Adrenal gland (tissue), 5 donors: ENCODE measurements around the gene PCNX2.

Source experiments
- CTCF ChIP-seq, 6 experiments: fragments of 450-650 bp in 4 of 6; fragments of 200-600 bp in 2 of 6; sonication (generic) in 1 of 6; IDR thresholded peaks; 1 replicate in 5 of 6; 2 replicates in 1 of 6; pipeline versions ENCODE4 v1.5.1 to v1.8.0; 2016 to 2021; ENCODE audit warnings: antibody characterized with exemption in 6 of 6, mild to moderate bottlenecking in 2 of 6, moderate library complexity in 1 of 6
- POLR2A ChIP-seq, 2 donors: fragments of 450-650 bp; IDR thresholded peaks; one replicate each; pipeline ENCODE4 v1.6.1; 2017; ENCODE audit warnings: antibody characterized with exemption in 2 of 2, mild to moderate bottlenecking in 2 of 2, moderate library complexity in 1 of 2
- donor health status: DM: no; HTN: no; CAD: no.

- TF ChIP-seq CTCF (IDR thresholded peaks at IDR 0.05) (no peak), POLR2A (IDR thresholded peaks at IDR 0.05) (no peak)
These were observed 302.0 kb downstream of the PCNX2 start for GRCh38 chr1:232993555-232993954.
